GM19395 (cell line): ENCODE measurements around the gene ANKS1A.

Source experiments
- ATAC-seq: cut with Tn5 transposase; IDR thresholded peaks from one replicate; pipeline ENCODE4 v1.9.1; 2021; ENCODE audit warnings: mild to moderate bottlenecking, moderate library complexity; ENCODE audit not compliant: unreplicated experiment

ANKS1A gene

GRCh38 chr6:34955442-34955841, 66.4 kb downstream of the ANKS1A start:
- no peak for ATAC-seq

DNA sequence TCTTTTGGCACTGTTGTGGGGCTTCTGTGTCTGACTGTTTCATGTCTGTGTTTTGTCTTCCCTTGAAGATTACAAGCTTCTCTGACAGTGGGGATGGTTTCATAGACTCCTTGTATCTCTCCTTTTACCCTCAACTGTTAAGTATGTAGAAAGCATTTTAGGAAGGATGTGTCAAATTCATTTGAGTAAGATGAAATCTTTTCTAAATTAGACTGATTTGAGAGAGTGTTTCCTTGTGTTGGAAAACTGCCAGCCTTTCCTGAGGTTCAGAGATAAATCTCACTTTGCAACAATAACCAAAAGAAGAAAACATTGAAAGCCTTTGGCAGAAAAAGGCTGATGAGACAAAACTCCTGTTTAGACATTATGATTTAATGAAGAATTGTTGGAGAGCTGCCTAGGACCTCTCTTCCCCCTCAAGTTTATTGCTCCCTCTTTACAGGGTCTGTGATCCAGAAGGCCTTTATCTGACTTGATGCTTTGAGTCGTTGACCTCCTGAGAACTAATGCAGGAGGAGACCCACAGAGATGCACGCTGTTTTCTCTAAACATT, 68.3 kb downstream of the ANKS1A start:
- ATAC-seq = no peak

DNA sequence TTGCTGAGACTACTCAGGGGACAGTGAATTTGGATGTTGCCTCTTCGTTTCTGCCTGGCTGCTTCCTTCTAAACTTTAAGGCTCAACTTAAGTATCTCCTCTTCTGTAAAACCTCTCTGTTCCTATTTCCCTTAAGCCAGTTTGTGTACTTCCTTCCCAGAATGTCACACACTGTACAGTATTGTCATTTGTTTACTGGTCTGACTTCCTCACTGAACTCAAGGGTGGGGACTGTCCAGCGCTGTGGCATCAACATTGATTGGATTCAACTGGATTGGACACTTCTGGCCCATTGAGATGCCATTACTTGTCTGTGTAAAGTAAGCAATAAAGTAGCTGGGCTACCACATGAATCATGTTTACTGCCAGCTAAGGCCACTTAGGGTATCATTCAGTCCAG, 69.7 kb downstream of the ANKS1A start:
- ATAC-seq = no peak

DNA sequence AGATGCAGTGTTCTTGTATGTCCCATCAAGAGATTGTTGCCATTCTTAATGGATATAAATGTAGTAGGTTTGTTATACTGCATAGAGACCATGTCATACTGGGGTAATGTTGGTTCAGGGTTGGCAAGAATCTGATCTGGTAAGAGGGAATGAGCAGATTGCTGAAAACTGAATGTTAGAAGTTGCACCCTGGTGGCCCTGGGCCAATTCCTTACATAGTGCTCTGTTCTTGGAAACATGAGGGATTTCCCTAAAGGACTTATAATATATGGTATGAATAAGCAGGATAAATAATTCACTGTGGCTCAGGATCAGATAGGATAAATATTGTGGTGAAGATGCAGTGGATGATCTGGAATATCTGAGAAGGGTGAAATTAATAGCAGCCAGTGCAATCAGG, 70.2 kb downstream of the ANKS1A start:
- no peak for ATAC-seq

- no peak for ATAC-seq
Observed at GRCh38 chr6:34961082-34961481, 72.0 kb downstream of the ANKS1A start.

GRCh38 chr6:34961574-34961973, 72.5 kb downstream of the ANKS1A start:
- no peak for ATAC-seq

DNA sequence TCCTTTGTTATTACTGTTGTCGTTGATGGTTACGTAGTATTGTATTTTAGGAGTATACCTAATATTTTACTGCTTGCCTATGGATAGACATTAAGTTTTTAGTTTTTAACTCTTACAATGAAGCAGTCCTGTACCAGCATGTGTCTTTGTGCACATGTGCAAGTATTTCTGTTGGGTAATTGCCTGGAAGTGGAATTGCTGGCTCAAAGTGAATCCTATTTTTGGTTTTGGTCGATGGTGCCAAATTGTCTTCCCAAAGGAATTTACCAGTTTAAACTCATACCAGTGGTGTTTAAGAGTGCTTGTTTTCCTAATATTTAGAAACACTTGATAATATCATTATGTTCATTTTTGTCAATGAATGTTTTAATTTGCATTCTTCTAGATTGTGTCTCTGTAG, 75.5 kb downstream of the ANKS1A start:
- no peak for ATAC-seq

DNA sequence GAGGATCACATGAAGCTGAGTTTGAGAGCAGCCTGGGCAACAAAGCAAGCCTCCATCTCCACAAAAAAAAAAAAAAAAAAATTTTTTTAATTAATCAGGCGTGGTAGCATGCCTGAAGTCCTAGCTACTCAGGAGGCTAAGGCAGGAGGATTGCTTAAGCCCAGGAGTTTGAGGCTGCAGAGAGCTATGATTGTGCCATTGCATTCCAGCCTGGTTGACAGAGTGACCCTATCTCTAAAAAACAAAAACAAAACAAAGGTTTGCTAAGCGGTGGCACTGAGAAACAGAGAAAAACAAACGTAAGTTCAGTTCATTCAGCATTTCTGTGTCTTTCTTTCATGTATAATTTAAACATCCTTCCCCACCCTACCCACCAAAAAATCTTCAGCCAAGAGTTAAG, 78.4 kb downstream of the ANKS1A start:
- ATAC-seq = no peak

DNA sequence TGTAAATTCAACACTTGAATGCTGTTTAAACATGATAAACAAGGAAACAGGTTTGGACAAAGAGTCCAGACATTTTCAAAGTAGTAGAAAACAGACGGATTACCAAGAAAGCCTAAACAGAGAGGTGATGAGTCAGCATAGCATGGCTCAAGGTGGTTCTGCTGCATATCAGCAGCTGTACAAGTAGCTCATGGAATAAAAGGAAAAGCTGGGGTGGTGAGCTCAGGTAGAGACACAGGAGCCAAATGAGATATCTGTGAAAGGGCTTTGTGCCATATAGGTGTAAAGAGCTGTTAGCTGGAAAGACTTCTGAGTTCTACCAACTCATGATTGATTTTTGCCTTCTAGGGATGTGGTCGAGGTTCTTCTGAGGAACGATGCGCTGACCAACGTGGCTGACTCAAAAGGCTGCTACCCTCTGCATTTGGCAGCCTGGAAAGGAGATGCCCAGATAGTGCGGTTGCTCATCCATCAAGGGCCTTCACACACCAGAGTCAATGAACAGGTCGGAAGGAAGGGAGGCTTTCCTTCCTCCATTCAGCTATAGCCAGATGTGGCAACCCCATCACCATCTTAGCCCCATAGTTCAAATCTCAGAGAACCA, 80.7 kb downstream of the ANKS1A start:
- no peak for ATAC-seq

DNA sequence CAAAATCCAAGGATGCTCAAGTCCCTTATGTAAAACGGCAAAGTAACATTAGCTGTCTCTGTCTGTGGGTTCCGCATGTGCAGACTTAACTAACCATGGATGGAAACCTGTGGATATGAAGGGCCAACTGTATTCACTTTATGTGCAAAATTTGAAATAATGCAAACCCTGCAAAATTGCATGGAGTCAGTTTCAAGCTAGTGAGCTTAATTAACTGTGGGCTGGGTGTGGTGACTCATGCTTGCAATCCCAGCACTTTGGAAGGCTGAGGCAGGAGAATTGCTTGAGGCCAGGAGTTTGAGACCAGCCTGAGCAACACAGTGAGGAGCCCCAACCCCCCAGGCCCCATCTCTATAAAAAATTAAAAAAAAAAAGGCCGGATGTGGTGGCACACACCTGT, 81.4 kb downstream of the ANKS1A start:
- no peak for ATAC-seq

DNA sequence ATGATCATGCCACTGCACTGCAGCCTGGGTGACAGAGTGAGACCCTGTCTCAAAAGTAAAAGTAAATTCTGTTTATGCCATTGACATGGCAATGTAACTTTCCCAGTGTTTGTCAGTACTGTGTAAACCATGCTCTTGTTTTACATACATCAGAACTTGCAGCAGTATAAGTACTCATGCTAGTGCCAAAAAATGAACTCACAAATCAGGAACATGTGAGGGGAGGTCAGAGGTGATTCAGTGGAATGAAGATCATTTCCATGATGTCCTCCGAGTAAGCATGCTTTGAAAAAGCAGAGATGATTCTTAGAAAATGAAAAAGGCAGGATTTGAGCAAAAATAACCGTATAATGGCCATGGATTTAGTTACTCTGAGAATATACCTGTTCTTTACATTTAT, 81.9 kb downstream of the ANKS1A start:
- no peak for ATAC-seq

GRCh38 chr6:34973547-34974248, 84.6 kb downstream of the ANKS1A start:
- no peak for ATAC-seq

- no peak for ATAC-seq
Observed at GRCh38 chr6:34974249-34974642, 85.2 kb downstream of the ANKS1A start.

- ATAC-seq = no peak
Observed at GRCh38 chr6:34976239-34976638, 87.2 kb downstream of the ANKS1A start.

- no peak for ATAC-seq
Observed at GRCh38 chr6:34979218-34979617, 90.2 kb downstream of the ANKS1A start.

- no peak for ATAC-seq
Observed at GRCh38 chr6:34979994-34980393, 90.9 kb downstream of the ANKS1A start.

DNA sequence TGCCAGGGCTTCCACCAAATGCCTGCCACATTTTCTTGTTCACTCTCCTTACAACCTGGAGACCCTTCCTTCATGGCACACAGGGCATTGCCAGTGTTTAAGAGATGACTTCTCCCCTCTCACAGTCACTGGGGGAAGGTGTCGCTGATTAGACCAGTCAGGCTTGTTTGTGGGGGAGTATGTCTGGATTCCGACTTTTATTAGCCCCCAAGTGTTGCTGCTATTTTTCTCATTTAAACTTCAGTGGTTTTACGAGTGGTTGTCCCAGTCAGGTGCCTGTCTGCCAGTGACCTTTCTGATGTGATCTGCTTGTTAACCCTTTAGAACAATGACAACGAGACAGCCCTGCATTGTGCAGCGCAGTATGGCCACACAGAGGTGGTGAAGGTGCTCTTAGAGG, 92.3 kb downstream of the ANKS1A start:
- ATAC-seq = no peak

- no peak for ATAC-seq
Observed at GRCh38 chr6:34981951-34982350, 92.9 kb downstream of the ANKS1A start.

GRCh38 chr6:34982424-34982852, 93.4 kb downstream of the ANKS1A start:
- no peak for ATAC-seq

- no peak for ATAC-seq
Observed at GRCh38 chr6:34984416-34984815, 95.4 kb downstream of the ANKS1A start.

DNA sequence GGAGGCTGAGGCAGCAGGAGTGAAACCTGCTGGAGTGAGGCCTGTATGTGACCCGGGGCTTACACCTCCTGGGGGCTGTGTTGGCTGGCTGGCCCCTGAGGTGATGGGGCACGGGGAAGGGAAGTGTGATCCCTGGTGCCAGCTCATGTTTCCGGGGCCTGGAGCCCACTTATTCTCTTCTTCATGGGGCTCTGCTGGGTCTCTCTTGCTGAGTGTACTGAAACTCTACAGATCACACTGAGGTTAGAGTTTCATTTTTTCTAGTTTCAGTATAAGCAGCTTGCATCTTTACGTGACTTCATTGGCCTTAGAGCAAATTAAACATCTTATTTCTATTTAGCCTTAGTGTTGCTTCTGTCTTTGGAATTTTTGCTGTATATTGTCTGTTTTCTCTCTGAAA, 96.2 kb downstream of the ANKS1A start:
- no peak for ATAC-seq

- ATAC-seq = no peak
Observed at GRCh38 chr6:34986845-34987246, 97.8 kb downstream of the ANKS1A start.

DNA sequence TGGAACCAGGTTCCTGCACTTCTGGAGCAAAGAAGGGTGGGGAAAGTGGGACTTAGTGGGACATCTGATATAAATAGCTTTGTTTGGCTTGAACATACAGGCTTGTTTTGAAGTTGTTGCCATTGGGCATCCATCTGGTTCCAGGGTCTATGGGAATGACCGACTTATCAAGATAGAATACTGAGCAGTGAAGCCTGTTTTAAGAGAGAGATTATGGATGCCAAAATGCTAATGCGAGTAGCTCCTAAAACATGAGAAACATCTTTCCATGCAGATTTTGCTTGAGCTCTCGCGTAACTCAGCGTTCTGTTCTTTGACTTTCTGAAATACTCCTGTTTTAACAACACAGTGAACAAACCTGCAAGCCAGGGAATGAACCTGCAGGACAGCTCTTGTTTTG, 98.5 kb downstream of the ANKS1A start:
- ATAC-seq = no peak
